Measurements from ENCODE around the gene FBXO34.

The FBXO34 gene

DNA sequence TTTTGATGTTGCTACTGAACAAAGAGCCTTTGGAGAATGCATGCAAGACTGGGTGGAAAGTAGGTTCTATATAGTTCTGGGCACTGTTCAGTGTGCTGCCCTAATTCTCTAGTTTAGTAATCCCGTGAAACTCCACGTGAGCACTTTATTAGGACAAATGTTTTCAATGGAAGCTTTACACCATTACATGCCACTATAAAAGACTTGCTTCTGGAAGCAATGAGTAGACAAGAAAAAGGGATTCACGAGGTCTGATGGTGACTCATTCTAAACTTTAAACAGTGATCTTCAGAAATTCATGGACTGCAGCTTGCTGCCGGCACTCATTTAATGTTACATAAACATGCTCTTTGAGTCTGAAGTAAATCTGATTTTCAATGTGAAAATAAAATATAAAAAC lies 118.1 kb downstream of the FBXO34 start:
- DNase-seq (ENCODE audit: low spot score): no peak
- no peak for TF ChIP-seq CTCF (IDR thresholded peaks at IDR 0.05; ENCODE audit: extremely low read depth, missing control alignments)

GRCh38 chr14:55398679-55399078 lies 127.5 kb downstream of the FBXO34 start:
- TF ChIP-seq CTCF (IDR thresholded peaks at IDR 0.05; ENCODE audit: extremely low read depth, missing control alignments): no peak
- DNase-seq (ENCODE audit: low spot score): no peak

DNA sequence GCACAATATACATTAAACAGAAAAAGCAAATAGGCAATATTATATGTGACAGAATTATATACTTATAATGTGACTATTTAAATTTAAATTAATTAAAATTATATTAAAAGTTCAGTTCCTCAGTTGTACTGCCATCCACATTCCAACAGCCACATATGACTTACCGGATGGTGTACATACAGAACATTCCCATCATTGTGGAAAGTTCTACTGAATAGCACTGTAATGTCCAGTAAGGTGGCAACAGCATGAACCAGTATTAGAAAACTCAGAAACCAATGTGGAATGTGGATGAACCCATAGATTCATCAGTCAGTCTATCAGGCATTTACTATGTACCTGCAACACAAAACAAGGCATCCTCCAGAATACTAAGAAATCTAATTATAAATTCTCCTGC lies 128.0 kb downstream of the FBXO34 start:
- DNase-seq (ENCODE audit: low spot score): no peak
- TF ChIP-seq CTCF (IDR thresholded peaks at IDR 0.05; ENCODE audit: extremely low read depth, missing control alignments): no peak

DNA sequence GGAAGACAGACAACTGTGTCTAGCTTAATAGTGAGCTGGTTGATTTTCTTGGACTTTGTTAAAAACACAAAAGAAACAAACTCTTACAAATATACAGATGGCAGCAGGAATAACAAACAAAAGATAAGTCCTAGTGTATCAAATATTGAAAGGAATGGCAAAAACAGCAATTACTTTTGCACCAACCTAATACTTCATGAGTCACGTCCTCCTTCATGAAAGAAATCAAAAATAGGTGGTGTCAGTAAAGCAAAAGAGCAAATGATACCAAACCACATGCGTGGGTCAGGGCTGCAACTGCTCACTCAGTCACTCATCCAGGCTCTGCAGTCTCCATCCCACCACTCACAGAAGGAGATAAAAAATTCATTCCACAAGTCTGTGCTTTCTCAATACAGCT lies 128.6 kb downstream of the FBXO34 start:
- DNase-seq (ENCODE audit: low spot score): no peak
- no peak for TF ChIP-seq CTCF (IDR thresholded peaks at IDR 0.05; ENCODE audit: extremely low read depth, missing control alignments)

DNA sequence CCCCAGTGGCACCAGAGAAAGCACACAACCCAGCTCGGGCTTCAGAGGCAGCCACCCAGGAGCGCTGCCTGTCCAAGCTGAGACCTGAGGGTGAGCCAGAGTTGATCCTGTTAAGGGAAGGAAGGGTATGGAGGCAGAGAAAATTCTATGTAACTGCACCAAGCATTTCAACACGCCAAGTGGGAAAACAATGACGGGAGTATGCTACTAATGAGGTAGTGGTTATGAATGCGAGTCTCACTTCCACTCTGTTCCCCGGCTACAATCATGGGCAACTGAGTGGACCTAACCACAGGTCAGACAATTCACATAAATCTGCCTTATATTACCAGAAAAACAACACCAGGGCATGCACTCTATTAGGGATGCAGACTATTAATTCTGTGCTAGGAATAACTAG lies 130.5 kb downstream of the FBXO34 start:
- no peak for DNase-seq (ENCODE audit: low spot score)
- TF ChIP-seq CTCF (IDR thresholded peaks at IDR 0.05; ENCODE audit: extremely low read depth, missing control alignments): no peak

Data from GM20000 (cell line).